Endothelial cell of umbilical vein (primary cell): ENCODE measurements around the gene OASL. TPM values are rescaled to one million over a fixed set of nuclear protein-coding genes. Genes with fewer than 3 reads are reported as not detected.

Source experiments
- BruUV-seq: library from RNA; stranded (reverse); fragments of 400-500 nt; replicated peaks from 2 replicates; lab custom pipeline; 2021; lab: Mats Ljungman, UMichigan
- CTCF ChIA-PET: fragments of 300-600, 350-600 bp; sonication (Branson Sonifier 250); formaldehyde crosslinking; loops from one replicate; lab custom pipeline; 2021; ENCODE audit warnings: antibody characterized with exemption, inconsistent platforms; lab: Charles Lee
- POLR2A ChIA-PET: fragments of 300-600, 350-600 bp; sonication (Branson Sonifier 250); formaldehyde crosslinking; loops from one replicate; lab custom pipeline; 2021; ENCODE audit warnings: antibody characterized with exemption, inconsistent platforms; lab: Charles Lee
- DNase-seq: peaks from one replicate; pipeline ENCODE4 v3.0.0-alpha.2; 2011; ENCODE audit warnings: low read depth, low spot score
- FAIRE-seq: peaks from 2 replicates; lab custom pipeline; 2011; peaks lifted over from hg19 to GRCh38; lab: Jason Lieb, UNC
- H2AFZ ChIP-seq: 2 replicates; pipeline ENCODE4 v1.6.0; 2012; ENCODE audit warnings: low read depth, low read length, control low read depth, inconsistent platforms
- H3K27ac ChIP-seq: 2 replicates; pipeline ENCODE4 v1.5.1; 2011; ENCODE audit warnings: low read depth, mild to moderate bottlenecking, control low read depth, low read length, moderate library complexity; ENCODE audit not compliant: insufficient read depth
- H3K27me3 ChIP-seq, 2 experiments: 2 replicates each; pipeline versions ENCODE4 v1.6.0 to v1.6.1; 2011; ENCODE audit warnings: low read length in 2 of 2, mixed read lengths in 1 of 2; ENCODE audit not compliant: control insufficient read depth in 2 of 2, insufficient read depth in 2 of 2
- H3K36me3 ChIP-seq, 2 experiments: 2 replicates in 1 of 2; 3 replicates in 1 of 2; pipeline ENCODE4 v1.5.1; 2011; ENCODE audit warnings: low read length in 2 of 2, mild to moderate bottlenecking in 1 of 2, moderate library complexity in 1 of 2; ENCODE audit not compliant: control insufficient read depth in 2 of 2, insufficient read depth in 2 of 2; ENCODE audit errors: extremely low read depth in 1 of 2
- H3K4me1 ChIP-seq: 3 replicates; pipeline ENCODE4 v1.5.1; 2011; ENCODE audit warnings: mild to moderate bottlenecking, low read length; ENCODE audit not compliant: control insufficient read depth, insufficient read depth; ENCODE audit errors: extremely low read depth
- H3K4me2 ChIP-seq: 2 replicates; pipeline ENCODE4 v1.6.1; 2011; ENCODE audit warnings: low read length, control low read depth, mixed read lengths; ENCODE audit not compliant: insufficient read depth
- H3K4me3 ChIP-seq, 3 experiments: fragments of 200-600 bp in 1 of 3; sonication (generic), shearing (Covaris generic) in 1 of 3; replicated peaks in 1 of 3; 2 replicates each; pipeline ENCODE4 v1.5.1; 2011 to 2016; ENCODE audit warnings: control low read depth in 3 of 3, low read length in 3 of 3, mild to moderate bottlenecking in 2 of 3, inconsistent platforms in 1 of 3, low read depth in 1 of 3, moderate library complexity in 1 of 3; ENCODE audit not compliant: insufficient read depth in 1 of 3
- H3K79me2 ChIP-seq: 2 replicates; pipeline ENCODE4 v1.6.0; 2012; ENCODE audit warnings: low read length, inconsistent platforms; ENCODE audit not compliant: control insufficient read depth, insufficient read depth
- H3K9ac ChIP-seq: replicated peaks from 2 replicates; pipeline ENCODE3; 2011; ENCODE audit warnings: low read length, control low read depth; ENCODE audit not compliant: insufficient read depth; ENCODE audit errors: extremely low read depth
- H3K9me1 ChIP-seq: replicated peaks from 3 replicates; pipeline ENCODE4 v1.6.0; 2011; ENCODE audit warnings: mild to moderate bottlenecking, low read length; ENCODE audit not compliant: control insufficient read depth, insufficient read depth; ENCODE audit errors: extremely low read depth
- H3K9me3 ChIP-seq: replicated peaks from 2 replicates; pipeline ENCODE4 v1.5.1; 2012; ENCODE audit warnings: low read length, inconsistent platforms; ENCODE audit not compliant: control insufficient read depth, insufficient read depth
- H4K20me1 ChIP-seq: replicated peaks from 2 replicates; pipeline ENCODE3; 2011; ENCODE audit warnings: mild to moderate bottlenecking, low read length; ENCODE audit not compliant: control insufficient read depth, insufficient read depth; ENCODE audit errors: extremely low read depth
- CTCF ChIP-seq, 2 donors: IDR thresholded peaks; 1 replicate in 1 of 2; 2 replicates in 1 of 2; pipeline ENCODE4 v1.5.1; 2011; ENCODE audit warnings: low read length in 2 of 2, mild to moderate bottlenecking in 2 of 2, moderate library complexity in 2 of 2, control low read depth in 1 of 2, inconsistent platforms in 1 of 2, low read depth in 1 of 2; ENCODE audit not compliant: insufficient read depth in 1 of 2; ENCODE audit errors: extremely low read depth in 1 of 2
- EZH2 ChIP-seq: IDR thresholded peaks from 2 replicates; pipeline ENCODE4 v1.6.1; 2012; ENCODE audit warnings: borderline replicate concordance, low read depth, mild to moderate bottlenecking, moderate library complexity, low read length, inconsistent platforms; ENCODE audit not compliant: severe bottlenecking
- FOS ChIP-seq: IDR thresholded peaks from 2 replicates; pipeline ENCODE4 v1.6.1; 2011; ENCODE audit warnings: mild to moderate bottlenecking, low read length, moderate library complexity, borderline replicate concordance; ENCODE audit not compliant: insufficient read depth
- GATA2 ChIP-seq: IDR thresholded peaks from 2 replicates; pipeline ENCODE4 v1.7.0; 2011; ENCODE audit warnings: low read depth, mild to moderate bottlenecking, moderate library complexity, mixed read lengths, low read length; ENCODE audit not compliant: insufficient read length, insufficient read depth
- JUN ChIP-seq: IDR thresholded peaks from 2 replicates; pipeline ENCODE4 v1.6.1; 2011; ENCODE audit warnings: borderline replicate concordance, low read depth; ENCODE audit not compliant: insufficient read length, insufficient read depth
- MAX ChIP-seq: IDR thresholded peaks from 2 replicates; pipeline ENCODE4 v1.6.1; 2011; ENCODE audit not compliant: insufficient read depth, insufficient read length
- MYC ChIP-seq: IDR thresholded peaks from one replicate; pipeline ENCODE4 v1.6.1; 2011; ENCODE audit warnings: mild to moderate bottlenecking, low read depth, low read length
- POLR2A ChIP-seq: IDR thresholded peaks from 2 replicates; pipeline ENCODE4 v1.6.1; 2012; ENCODE audit warnings: low read depth, mild to moderate bottlenecking, control low read depth, low read length
- POLR2AphosphoS5 ChIP-seq: IDR thresholded peaks from 2 replicates; pipeline ENCODE4 v1.6.1; 2012; ENCODE audit warnings: low read depth, mild to moderate bottlenecking, control low read depth, low read length, moderate library complexity; ENCODE audit not compliant: insufficient read depth
- dilution Hi-C: fragments of 300-500 bp; cut with MboI; formaldehyde crosslinking; loops from one replicate; pipeline ENCODE4 v1.15.0; 2019; ENCODE audit warnings: low sequenced_read_pairs; ENCODE audit not compliant: extremely low pct_ligation_motif_present
- intact Hi-C: fragments of 100-400 bp; cut with micrococcal nuclease; formaldehyde crosslinking; loops from one replicate; pipeline ENCODE4 v1.10.0; 2022
- polyA plus RNA-seq, 4 experiments: library from polyadenylated mRNA; depleted of rRNA in 3 of 4; stranded (reverse) in 3 of 4; unstranded in 1 of 4; fragments of >200 nt; gene quantifications; 2 replicates each; pipeline versions ENCODE4 v1.2.1 to v1.2.3, GENCODE V29; 2011 to 2012; ENCODE audit warnings: missing spikeins in 1 of 4
- total RNA-seq: library from RNA; stranded (reverse); gene quantifications from 2 replicates; pipeline ENCODE4 v1.2.3, GENCODE V29; 2021

Gene OASL
- total and polyA plus RNA-seq, 2 donors (not counting 3 experiments of a cell fraction or from before 2014, with no cell fraction given): 0.17 to 0.33 TPM

DNA sequence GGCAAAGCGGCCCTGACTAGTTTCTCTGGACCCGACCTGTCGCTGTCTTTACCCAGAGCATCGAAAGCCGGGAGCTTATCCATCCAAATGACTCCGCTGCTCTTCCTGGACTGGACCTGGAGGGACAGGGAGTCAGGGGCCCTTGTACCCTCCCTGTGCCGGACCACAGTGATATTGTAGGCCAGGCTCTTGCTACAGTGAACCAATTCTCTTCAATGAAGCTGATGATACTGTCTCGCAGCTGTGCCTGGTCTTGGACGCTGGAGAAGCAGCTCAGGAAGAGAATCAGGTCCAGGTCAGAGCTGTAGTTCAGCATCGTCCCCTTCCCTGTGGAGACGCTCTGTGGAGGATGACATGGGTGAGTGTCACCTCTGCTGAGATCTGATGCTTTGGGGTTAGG, 14.7 kb upstream of the OASL start:
- Histone ChIP-seq H3K9me3 (no peaks in the 10 kb centered on the region), H3K9ac (no peak overlapping the region), H3K4me2 (no peak overlapping the region), H3K9me1 (no peaks in the 10 kb centered on the region), H3K4me1 (no peaks in the 10 kb centered on the region), H2AFZ (no peak overlapping the region), H3K79me2 (no peaks in the 10 kb centered on the region), H3K27ac (no peak overlapping the region), H4K20me1 (no peaks in the 10 kb centered on the region), H3K4me3 (no peak overlapping the region), H3K36me3 (no peaks in the 10 kb centered on the region), H3K27me3 (peaks cover 0 to 3% of the 10 kb centered on the region in 2 experiments)
- ChIA-PET POLR2A (no interaction called here), CTCF (interaction anchor here (0.5 to 1.1 kb wide), 2 partner anchors 8 to 82 kb away, joined by 3 read pairs; no protein-coding TSS in a partner anchor)
- FAIRE-seq (no peak), DNase-seq (no peak)
- dilution Hi-C loops: no loop called here
- intact Hi-C loops: no loop called here
- no peak for TF ChIP-seq FOS
- no peak for TF ChIP-seq GATA2
- no peak for TF ChIP-seq MAX
- TF ChIP-seq POLR2A: no peak
- TF ChIP-seq EZH2: no peak
- no peak for TF ChIP-seq POLR2AphosphoS5
- TF ChIP-seq JUN: no peak
- TF ChIP-seq CTCF (IDR thresholded peaks at IDR 0.05; ENCODE audit: extremely low read depth in 1 of 2, insufficient read depth in 1 of 2, low read depth in 1 of 2, low read length in 2 of 2): no peak
- TF ChIP-seq MYC: no peak
- no TSS peak for BruUV-seq
